Raji (cell line): ENCODE data around the gene ZNF341.

Experiments used
- POLR2A ChIP-seq: IDR thresholded peaks from 2 replicates; pipeline ENCODE4 v1.6.1; 2011; ENCODE audit warnings: low read depth, low read length, control low read depth; ENCODE audit not compliant: insufficient read depth

ZNF341 gene

DNA sequence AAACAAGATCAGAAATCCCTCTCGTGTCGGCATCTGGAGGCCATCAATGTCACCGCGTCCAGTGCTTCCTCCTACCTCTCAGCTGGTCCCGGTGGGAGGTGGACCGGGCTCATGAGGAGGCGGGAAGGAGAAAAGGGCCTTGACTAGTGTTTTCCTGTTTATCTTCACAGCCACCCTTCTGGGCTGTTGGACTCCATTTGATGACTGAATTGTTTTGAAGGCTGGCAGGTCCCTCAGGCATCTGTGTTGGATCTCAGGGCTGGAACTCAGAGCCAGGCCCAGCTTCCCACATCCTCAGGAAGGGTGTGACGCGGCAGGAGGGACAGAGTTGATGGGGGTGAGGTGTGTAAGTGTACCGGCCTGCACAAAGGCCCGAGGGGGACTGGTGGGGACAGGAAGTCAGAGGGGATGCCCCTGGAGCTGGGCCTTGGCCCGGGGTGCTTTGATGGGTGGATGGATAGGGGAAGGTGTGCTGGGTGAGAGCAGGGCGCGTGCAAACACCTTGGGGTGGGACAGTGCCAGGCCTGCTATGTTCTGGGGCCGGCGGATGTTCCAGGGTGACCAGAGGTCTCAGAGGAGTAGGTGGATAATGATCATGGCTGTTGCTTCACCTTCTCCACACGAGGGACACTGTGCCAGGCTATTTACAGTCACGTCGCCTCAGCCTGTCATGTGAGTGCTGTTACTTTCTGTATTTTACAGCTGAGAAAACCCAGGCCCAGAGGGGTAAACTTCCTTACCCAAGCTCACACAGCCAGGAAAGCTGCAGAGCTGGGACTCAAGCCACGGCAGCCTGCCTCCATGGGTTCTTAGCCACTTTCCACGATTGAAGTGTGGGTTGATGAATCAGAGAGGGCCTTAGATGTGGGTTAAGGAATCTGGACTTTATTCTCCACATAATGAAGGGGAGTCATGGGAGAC lies 61.5 kb downstream of the ZNF341 start:
- TF ChIP-seq POLR2A: no peak

DNA sequence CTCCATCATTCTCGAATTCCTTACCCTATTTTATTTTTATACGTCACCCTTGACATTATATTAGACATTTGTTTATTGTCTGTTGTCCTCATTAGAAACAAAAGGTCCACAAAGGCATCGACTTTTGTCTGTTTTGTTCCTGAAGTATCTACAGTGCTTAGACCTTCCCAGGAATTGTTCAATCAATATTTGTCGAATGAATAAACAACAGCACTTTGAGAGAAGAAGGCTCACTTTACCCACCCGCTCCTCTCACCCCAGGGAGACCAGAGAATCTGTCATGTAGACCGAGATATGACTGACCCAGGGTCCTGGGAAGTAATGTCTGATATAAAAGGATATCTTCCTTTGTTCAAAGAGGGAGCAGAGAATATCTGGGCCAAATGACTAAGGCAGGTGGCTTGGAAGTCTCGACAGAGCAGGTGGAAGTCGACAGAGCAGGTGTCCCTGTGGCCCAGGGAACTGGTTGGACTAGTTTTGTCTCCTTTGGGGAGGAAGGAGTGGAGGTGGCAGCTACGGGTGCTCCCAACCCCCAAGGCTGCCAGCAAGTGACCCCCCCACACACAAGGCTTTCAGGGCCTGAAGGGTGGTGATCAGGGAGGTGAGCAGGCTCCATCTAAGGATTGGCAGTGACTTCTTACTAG lies 64.6 kb downstream of the ZNF341 start:
- TF ChIP-seq POLR2A: no peak

DNA sequence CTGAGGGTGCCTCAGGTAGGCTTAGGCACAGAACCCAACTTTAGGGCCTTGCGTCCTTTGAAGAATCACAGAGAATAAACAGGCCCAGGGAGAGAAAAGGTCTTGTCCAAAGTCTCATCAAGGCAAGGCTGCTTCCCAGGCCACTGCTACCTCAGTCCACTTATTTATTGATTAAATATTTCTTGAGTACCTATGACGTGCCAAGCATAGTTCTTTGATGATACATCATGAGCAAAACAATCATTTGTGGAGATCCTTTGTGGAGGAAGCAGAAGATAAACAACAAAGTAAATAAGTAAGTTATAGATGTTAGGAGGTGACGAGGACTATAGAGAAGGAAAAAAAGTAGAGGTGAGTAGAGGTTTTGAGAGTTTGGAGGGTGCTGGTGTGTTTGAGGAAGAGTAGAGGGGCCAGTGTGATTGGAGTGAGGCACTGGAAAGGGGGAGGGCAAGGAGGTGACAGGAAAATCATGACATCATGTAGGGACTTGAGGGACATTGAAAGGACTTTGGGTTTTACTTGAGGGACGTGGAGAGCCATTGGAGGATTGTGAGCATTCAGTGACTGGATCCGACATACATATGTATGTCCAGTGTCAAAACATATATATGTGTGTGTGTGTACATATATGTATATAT lies 65.2 kb downstream of the ZNF341 start:
- no peak for TF ChIP-seq POLR2A

DNA sequence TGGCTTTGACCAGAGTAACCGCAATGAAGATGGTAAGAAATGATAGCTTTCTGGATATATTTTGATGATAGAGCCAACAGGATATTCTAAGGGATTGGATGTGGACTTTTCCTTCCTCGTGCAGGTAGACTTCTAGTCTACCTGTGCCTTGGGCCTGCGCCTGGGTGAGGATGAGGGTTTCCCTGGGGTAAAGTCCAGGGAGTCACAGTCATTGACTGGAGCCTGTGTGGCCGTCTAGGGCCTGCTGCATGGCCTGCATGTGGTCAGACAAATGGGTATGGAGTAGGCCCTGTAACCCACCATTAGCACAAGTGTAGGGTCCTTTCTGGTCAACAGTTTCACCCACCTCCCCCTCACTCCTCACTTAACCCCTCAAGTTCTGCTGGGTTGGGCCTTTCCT lies 66.6 kb downstream of the ZNF341 start:
- no peak for TF ChIP-seq POLR2A

DNA sequence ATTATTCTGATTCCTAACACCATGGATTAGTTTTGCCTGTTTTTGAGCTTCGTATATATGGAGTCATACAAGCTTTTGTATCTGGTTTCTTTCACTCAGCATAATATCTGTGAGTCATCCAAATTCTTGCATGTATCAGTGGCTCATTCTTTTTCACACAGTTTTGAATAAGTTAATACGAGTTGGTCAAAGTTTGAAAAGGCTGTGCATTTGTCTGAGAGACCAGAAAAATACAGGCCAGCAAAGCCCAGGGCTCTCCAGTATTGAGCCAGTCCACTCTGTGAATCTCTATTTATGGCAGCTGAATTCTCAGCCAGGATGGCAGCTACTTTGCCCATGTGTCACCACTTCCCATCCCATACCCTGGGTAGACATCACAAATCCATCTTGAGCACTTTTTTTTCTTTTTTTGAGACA lies 72.1 kb downstream of the ZNF341 start:
- TF ChIP-seq POLR2A: no peak

DNA sequence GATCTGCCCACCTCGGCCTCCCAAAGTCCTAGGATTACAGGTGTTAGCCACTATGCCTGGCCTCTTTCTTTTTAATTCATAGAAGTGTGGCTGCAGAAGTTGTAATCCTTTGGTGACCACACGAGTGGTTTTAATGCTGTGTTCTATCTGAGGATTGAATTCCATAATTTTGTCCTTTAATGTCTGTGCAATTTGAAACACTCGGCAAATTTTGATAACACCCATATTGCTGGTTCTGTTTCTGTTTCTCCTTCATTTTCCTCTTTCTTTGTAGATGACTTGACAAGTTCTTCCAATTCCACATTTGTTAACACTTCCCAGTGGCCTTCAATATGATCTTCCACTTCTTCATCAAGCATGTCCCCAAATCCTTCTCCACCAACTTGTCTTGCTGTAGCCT lies 76.6 kb downstream of the ZNF341 start:
- TF ChIP-seq POLR2A: no peak

DNA sequence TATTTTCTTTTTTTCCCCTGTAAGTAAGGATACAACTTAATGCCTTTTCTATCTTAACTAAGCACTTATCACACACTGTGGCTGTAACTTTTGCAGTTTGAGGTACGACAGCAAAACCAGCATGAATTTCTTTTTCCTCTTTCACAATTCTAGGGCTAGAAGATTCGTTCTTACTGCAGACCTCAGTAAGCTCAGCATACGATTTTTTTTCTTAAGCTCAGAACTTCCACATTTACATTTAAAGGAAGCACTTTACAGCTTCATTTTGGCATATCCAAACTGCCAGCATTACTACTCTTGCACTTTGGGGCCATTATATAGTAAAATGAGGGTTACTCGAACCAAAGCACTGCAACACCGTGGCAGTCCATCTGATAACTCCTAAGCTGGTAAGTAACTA lies 78.5 kb downstream of the ZNF341 start:
- TF ChIP-seq POLR2A: no peak

DNA sequence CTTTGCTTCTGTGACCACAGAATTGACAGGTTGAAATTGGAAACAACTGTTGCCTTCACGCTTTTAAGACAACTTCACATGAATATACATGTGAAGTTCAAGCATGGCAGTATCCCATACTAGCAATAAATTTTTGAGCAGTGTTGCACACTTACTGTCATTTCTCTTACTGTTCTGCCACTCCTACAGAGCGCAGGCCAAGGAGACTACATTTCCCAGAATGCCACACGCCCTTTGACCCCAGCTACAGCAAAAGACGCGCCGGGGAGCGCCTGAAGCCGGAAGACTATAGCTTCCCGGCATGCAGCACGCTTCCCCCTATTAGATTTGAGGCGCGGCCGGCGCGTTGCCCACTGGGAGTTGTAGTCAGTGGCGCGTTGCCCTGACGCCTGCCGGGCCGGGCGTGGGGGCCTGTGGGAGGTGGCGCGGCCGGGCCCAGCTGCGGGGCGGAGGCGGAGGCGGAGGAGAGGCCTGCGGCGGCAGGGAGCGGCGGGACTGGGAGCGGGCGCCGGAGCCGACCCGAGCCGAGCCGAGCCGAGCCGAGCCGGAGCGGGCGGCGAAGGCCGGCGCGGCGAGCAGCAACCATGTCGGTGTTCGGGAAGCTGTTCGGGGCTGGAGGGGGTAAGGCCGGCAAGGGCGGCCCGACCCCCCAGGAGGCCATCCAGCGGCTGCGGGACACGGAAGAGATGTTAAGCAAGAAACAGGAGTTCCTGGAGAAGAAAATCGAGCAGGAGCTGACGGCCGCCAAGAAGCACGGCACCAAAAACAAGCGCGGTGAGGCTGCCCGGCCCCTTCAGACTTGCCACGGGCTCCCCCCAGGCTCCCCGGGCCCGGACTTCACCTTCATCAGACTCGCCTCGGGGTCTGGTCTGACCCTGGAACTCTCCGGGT lies 79.3 kb downstream of the ZNF341 start, which contains the start of gene CHMP4B:
Gene CHMP4B (plus strand): TSS at position 464 of the 891 bp plus-strand sequence. CDS start 121 bp downstream, at position 585.
- peak; percentile 61 for TF ChIP-seq POLR2A

DNA sequence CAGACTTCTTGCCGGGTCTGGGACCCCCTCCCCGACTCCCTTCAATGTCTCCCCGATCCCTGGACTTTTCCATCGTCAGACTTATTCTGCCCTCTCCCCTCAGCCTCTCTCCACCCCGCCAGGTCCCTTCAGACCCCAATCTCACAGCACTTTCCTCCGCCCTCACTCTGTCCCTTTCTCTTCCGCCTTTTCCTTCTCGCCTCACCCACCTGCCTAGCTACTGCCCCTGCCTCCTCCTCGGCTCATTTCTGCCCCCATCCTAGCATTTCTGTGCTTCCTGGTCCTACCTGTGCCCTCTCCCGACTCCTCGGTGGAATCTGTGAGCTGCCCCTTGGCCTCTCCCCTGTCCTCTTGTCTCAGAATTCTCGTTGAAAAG lies 80.0 kb downstream of the ZNF341 start:
- TF ChIP-seq POLR2A: no peak

DNA sequence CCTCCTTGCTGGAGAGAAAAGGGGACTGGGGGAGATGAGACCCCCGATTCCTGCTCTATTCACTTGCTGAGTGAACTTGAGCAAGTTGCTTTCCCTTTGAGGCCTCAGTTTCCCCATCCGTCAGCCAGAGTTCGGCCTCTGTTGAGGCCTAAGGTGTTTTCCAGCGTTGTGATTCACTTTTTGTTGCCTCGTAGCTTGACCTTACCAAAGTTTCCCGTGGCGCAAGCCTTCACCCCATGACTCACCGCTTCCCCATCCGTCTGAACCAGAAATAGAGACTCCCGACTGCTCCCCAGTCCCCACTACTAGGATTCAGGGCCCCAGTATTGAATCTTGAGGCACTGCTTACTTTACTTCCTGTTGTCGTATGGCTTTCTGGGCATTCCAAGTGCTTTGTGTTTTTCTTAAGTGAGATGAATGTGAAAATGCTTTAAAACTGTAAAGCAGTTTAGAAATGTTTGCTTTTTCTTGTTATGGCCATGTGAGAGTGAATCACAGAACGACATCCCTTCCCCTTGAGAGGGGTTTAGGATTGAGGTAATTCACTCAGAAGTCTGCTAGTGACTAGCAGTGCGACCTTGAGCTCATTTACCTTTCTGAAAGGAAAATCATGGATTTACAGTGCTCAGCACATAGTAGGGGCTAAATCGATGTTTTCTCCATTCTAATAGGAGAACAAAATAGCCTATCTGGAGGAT lies 80.5 kb downstream of the ZNF341 start:
- no peak for TF ChIP-seq POLR2A

DNA sequence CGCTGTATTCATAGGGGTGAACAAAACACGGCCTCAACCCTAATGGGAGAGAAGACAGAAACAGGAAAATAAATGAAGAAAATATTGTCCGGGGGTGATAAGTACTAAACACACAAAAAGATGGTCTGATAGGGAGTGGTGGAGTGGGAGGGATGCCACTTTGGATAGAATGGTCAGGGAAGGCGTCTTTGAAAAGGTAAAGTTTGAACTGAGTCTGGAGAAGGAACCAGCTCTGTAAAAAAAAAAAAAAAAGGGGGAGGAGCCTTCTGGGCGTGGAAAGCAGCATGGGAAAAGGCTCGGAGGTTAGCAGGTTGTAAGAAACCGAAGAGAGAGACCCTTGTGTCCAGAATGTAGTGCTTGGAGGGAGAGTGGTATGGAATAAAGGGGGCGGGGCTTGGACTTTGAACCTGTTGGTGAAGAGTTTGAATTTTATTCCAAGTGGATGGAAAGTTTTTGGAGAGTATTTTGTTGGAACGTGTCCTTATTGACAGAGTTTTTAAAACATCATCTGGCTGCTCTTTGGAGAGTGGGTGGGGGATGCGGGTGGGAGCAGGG lies 81.2 kb downstream of the ZNF341 start:
- TF ChIP-seq POLR2A: no peak

DNA sequence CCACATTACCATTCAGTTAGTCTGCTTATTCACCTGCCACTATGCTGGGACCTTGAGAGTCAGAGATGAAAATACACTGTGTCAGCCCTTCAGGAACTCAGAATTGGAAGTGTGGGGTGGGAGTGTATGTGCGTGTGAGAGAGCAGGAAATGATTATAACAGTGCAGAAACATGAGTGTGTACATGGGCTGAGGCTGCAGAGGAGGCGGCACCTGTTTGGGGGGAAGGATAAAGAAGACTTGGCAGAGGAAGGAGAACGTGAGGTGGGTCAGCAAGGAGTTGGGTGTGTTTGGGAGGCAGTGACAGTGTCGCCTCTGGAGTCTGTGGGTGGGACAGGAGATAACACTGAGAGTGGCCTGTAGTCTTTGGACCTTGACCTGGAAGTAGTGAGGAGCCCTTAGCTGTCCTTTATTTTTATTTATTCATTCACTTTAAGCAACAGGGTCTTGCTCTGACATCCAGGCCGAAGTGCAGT lies 82.5 kb downstream of the ZNF341 start:
- no peak for TF ChIP-seq POLR2A

DNA sequence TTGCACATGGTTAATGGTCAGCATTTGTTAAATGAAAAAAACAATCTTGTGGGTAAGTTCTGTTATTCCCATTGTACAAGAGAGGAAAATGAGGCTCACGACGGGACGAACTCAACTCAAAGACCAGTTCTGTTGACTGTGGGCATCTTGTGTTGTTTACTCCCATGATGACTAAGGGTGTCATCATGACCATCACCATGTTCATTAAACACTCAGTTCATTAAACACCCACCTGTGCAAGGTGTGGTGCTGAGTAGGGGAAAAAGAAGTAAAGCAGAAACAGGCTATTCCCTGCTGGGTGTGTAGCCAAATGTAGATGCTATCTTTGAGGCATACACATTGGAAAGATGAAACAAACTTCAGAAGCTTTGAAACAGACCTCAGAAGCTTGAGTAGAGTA lies 83.9 kb downstream of the ZNF341 start:
- no peak for TF ChIP-seq POLR2A

DNA sequence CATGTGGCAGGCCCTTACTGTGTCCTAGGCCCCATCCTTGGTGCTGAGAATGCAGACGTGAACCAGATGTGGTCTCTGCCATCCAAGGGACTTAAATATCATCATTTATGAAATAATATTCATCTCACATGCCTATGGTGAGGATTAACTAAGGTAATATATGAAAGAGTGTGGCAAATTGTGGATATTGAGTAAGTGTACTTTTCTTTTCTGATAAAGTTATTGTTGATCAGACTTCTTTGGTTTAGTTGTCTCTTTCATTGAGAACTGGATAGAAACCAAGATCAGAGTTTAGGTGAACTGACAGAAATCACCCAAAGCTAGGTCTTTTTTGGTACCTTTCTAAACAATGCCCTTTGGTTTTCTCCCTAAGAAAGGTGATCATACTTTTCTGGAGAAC lies 84.4 kb downstream of the ZNF341 start:
- no peak for TF ChIP-seq POLR2A
